Caco-2 (cell line): ENCODE results near the gene NOL4L. TPM values are rescaled to one million over a fixed set of nuclear protein-coding genes. Genes with fewer than 3 reads are reported as not detected.
A peak's percentile ranks its signal among the peaks of the same experiment; 100 is the strongest.

Experiments
- BruUV-seq: library from RNA; stranded (reverse); fragments of 400-500 nt; replicated peaks from 2 replicates; lab custom pipeline; 2021; lab: Mats Ljungman, UMichigan
- CTCF ChIA-PET: fragments of 300-600 bp; sonication (Branson Sonifier 250); formaldehyde crosslinking; loops from one replicate; lab custom pipeline; 2022; ENCODE audit warnings: antibody characterized with exemption; lab: Charles Lee
- POLR2A ChIA-PET: fragments of 300-600 bp; sonication (Branson Sonifier 250); formaldehyde crosslinking; loops from one replicate; lab custom pipeline; 2022; ENCODE audit warnings: antibody characterized with exemption; lab: Charles Lee
- DNase-seq, 2 experiments: peaks; one replicate each; pipeline versions ENCODE4 v3.0.0 to v3.0.0-alpha.2; 2020 to 2022
- H3K27me3 ChIP-seq: replicated peaks from 2 replicates; pipeline ENCODE4 v1.6.0; 2011; ENCODE audit warnings: low read length; ENCODE audit not compliant: control insufficient read depth, insufficient read depth
- H3K36me3 ChIP-seq: 2 replicates; pipeline ENCODE4 v1.5.1; 2011; ENCODE audit warnings: low read length; ENCODE audit not compliant: control insufficient read depth, insufficient read depth
- H3K4me1 ChIP-seq: fragments of 250-450 bp; sonication (Bioruptor Pico); 2 replicates; pipeline ENCODE4 v1.5.1; 2020; ENCODE audit warnings: mild to moderate bottlenecking
- H3K4me3 ChIP-seq: 2 replicates; pipeline ENCODE4 v1.5.1; 2011; ENCODE audit warnings: low read depth, mild to moderate bottlenecking, control low read depth, low read length
- H3K9me3 ChIP-seq: fragments of 250-450 bp; sonication (Bioruptor Pico); 2 replicates; pipeline ENCODE4 v1.5.1; 2020; ENCODE audit warnings: mild to moderate bottlenecking, moderate library complexity
- H3K27ac Mint-ChIP-seq: one replicate; pipeline ENCODE4 v1.8.0; 2022; ENCODE audit warnings: mixed read lengths; ENCODE audit not compliant: unreplicated experiment
- H3K27me3 Mint-ChIP-seq: one replicate; pipeline ENCODE4 v1.8.0; 2022; ENCODE audit warnings: mixed read lengths; ENCODE audit not compliant: insufficient read depth, unreplicated experiment
- H3K36me3 Mint-ChIP-seq: one replicate; pipeline ENCODE4 v1.8.0; 2022; ENCODE audit warnings: mild to moderate bottlenecking, mixed read lengths; ENCODE audit not compliant: insufficient read depth, unreplicated experiment
- H3K4me1 Mint-ChIP-seq: one replicate; pipeline ENCODE4 v1.8.0; 2022; ENCODE audit warnings: low read depth, mixed read lengths; ENCODE audit not compliant: unreplicated experiment
- H3K4me3 Mint-ChIP-seq: one replicate; pipeline ENCODE4 v1.8.0; 2022; ENCODE audit warnings: mild to moderate bottlenecking, moderate library complexity, mixed read lengths; ENCODE audit not compliant: unreplicated experiment
- H3K9me3 Mint-ChIP-seq: one replicate; pipeline ENCODE4 v1.8.0; 2022; ENCODE audit warnings: mixed read lengths; ENCODE audit not compliant: unreplicated experiment
- intact Hi-C: fragments of 100-400 bp; cut with micrococcal nuclease; formaldehyde crosslinking; loops from one replicate; pipeline ENCODE4 v1.10.0; 2022; ENCODE audit not compliant: unreplicated experiment
- total RNA-seq: library from RNA; stranded (reverse); gene quantifications from 2 replicates; pipeline ENCODE4 v1.2.3, GENCODE V29; 2022
- TF ChIP-seq, protein P1 (sequence below), 2 experiments: fragments of 200-600 bp in 1 of 2; IDR thresholded peaks; 1 replicate in 1 of 2; 2 replicates in 1 of 2; pipeline versions ENCODE4 v1.5.1 to v1.8.0; 2011 to 2022; ENCODE audit warnings: antibody characterized with exemption in 1 of 2, control low read depth in 1 of 2, inconsistent platforms in 1 of 2, low read depth in 1 of 2, low read length in 1 of 2, mild to moderate bottlenecking in 1 of 2, moderate library complexity in 1 of 2; ENCODE audit not compliant: insufficient read depth in 1 of 2, severe bottlenecking in 1 of 2, unreplicated experiment in 1 of 2

NOL4L gene
- total RNA-seq, 1 experiment from 2014 or later = 80.9 TPM

DNA sequence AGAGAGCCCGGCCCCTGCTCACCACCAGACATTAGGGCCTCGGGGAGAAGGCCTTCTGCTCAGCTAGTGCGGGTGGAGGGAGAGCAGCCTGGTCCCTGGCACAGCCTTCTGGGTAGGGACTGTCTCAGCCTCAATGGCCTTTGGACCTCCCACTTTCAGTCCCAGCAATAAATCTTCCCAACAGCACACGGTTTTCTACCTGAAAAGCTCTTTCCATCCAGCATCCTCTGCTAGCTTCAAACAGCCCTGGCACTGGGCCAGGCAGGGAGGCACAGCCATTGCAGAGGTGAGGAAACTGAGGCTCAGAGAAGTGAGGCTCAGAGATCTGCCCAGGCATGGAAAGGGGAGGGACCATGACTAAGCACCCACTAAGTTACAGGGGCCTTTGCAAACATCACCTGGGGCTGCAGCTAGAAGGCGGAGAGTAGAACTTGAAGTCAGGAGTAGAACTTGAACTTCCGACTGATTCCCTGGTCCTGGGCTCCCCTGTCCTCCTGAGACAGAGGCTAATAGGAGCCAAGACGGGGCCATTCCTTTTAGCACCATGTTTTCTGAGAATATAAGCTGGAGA is 43.9 kb upstream of the NOL4L start:
- H3K27me3 Mint-ChIP-seq = no peaks in the 10 kb centered on the region
- TF ChIP-seq, protein P1, sequence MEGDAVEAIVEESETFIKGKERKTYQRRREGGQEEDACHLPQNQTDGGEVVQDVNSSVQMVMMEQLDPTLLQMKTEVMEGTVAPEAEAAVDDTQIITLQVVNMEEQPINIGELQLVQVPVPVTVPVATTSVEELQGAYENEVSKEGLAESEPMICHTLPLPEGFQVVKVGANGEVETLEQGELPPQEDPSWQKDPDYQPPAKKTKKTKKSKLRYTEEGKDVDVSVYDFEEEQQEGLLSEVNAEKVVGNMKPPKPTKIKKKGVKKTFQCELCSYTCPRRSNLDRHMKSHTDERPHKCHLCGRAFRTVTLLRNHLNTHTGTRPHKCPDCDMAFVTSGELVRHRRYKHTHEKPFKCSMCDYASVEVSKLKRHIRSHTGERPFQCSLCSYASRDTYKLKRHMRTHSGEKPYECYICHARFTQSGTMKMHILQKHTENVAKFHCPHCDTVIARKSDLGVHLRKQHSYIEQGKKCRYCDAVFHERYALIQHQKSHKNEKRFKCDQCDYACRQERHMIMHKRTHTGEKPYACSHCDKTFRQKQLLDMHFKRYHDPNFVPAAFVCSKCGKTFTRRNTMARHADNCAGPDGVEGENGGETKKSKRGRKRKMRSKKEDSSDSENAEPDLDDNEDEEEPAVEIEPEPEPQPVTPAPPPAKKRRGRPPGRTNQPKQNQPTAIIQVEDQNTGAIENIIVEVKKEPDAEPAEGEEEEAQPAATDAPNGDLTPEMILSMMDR (IDR thresholded peaks at IDR 0.05; ENCODE audit: insufficient read depth in 1 of 2, low read depth in 1 of 2, low read length in 1 of 2, severe bottlenecking in 1 of 2, unreplicated experiment in 1 of 2) = no peak
- Histone ChIP-seq H3K4me1 (peaks cover 19% of the 10 kb centered on the region), H3K4me3 (no peak overlapping the region), H3K36me3 (no peaks in the 10 kb centered on the region), H3K9me3 (no peaks in the 10 kb centered on the region), H3K27me3 (no peaks in the 10 kb centered on the region)
- peaks cover 6% of the 10 kb centered on the region for H3K36me3 Mint-ChIP-seq
- no TSS peak for BruUV-seq
- peak; percentile 54 to 72 for DNase-seq
- H3K27ac Mint-ChIP-seq = peak overlapping the region; percentile 45
- peaks cover 16% of the 10 kb centered on the region for H3K4me1 Mint-ChIP-seq
- POLR2A ChIA-PET = no interaction called here
- no peaks in the 10 kb centered on the region for H3K9me3 Mint-ChIP-seq
- H3K4me3 Mint-ChIP-seq = no peak overlapping the region
- CTCF ChIA-PET = interaction anchor here (0.7 to 2.5 kb wide), 4 partner anchors 10 to 107 kb away, joined by 3 to 11 read pairs (median 8); no protein-coding TSS in a partner anchor
- intact Hi-C loops = loop anchor here (2.0 kb wide), 1 partner anchor 24 kb away; no protein-coding TSS in a partner anchor

GRCh38 chr20:32626859-32627636 is 41.9 kb upstream of the NOL4L start:
- no TSS peak for BruUV-seq
- no peak overlapping the region for H3K4me3 Mint-ChIP-seq
- POLR2A ChIA-PET = no interaction called here
- CTCF ChIA-PET = interaction anchor here (1.1 to 2.5 kb wide), 2 partner anchors 91 to 105 kb away, joined by 3 to 11 read pairs; no protein-coding TSS in a partner anchor
- DNase-seq = no peak
- no peak overlapping the region for H3K4me3 ChIP-seq
- no peak overlapping the region for H3K27ac Mint-ChIP-seq
- TF ChIP-seq, protein P1 (IDR thresholded peaks at IDR 0.05; ENCODE audit: insufficient read depth in 1 of 2, low read depth in 1 of 2, low read length in 1 of 2, severe bottlenecking in 1 of 2, unreplicated experiment in 1 of 2) = no peak
- H3K9me3 Mint-ChIP-seq = no peaks in the 10 kb centered on the region
- H3K27me3 Mint-ChIP-seq = no peaks in the 10 kb centered on the region
- H3K36me3 ChIP-seq = no peaks in the 10 kb centered on the region
- H3K27me3 ChIP-seq = no peaks in the 10 kb centered on the region
- intact Hi-C loops = no loop called here
- peaks cover 19% of the 10 kb centered on the region for H3K4me1 ChIP-seq
- H3K4me1 Mint-ChIP-seq = peaks cover 16% of the 10 kb centered on the region
- peaks cover 6% of the 10 kb centered on the region for H3K36me3 Mint-ChIP-seq
- H3K9me3 ChIP-seq = no peaks in the 10 kb centered on the region

DNA sequence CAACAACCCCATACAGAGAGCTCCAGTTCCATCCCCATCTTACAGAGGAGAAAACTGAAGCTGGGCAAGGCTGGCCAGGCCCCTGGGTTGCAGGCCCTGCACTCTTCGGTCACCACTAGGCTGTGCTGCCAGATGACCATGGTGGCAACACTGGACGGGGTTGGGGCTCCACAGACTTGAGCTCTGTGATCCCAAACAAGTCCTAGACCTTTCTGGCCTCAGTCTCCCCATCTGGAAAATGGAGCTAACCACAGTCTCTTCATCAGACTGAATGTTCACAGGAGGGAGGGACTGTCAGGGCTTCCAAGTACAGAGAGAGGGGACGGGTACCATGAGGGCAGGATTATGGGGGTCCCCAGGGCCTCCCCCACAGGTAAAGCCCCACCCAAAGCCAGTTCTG is 41.3 kb upstream of the NOL4L start:
- H3K36me3 Mint-ChIP-seq = peaks cover 6% of the 10 kb centered on the region
- ChIA-PET POLR2A (no interaction called here), CTCF (no interaction called here)
- DNase-seq = peak in 1 of 2 experiments; percentile 46
- Histone ChIP-seq H3K36me3 (no peaks in the 10 kb centered on the region), H3K27me3 (no peaks in the 10 kb centered on the region), H3K9me3 (no peaks in the 10 kb centered on the region), H3K4me1 (peaks cover 19% of the 10 kb centered on the region), H3K4me3 (no peak overlapping the region)
- peaks cover 16% of the 10 kb centered on the region for H3K4me1 Mint-ChIP-seq
- no TSS peak for BruUV-seq
- no peaks in the 10 kb centered on the region for H3K9me3 Mint-ChIP-seq
- H3K27ac Mint-ChIP-seq = no peak overlapping the region
- intact Hi-C loops = no loop called here
- TF ChIP-seq, protein P1 (IDR thresholded peaks at IDR 0.05; ENCODE audit: insufficient read depth in 1 of 2, low read depth in 1 of 2, low read length in 1 of 2, severe bottlenecking in 1 of 2, unreplicated experiment in 1 of 2) = no peak
- H3K4me3 Mint-ChIP-seq = no peak overlapping the region
- H3K27me3 Mint-ChIP-seq = no peaks in the 10 kb centered on the region
